ENCODE results near the gene ACSM4. TPM values are rescaled to one million over a fixed set of nuclear protein-coding genes. Genes with fewer than 3 reads are reported as not detected.

ACSM4 gene
- total and polyA plus RNA-seq, 9 of the 15 experiments (the other 6 are each of a cell fraction or from before 2014, with no cell fraction given), result not detected

GRCh38 chr12:7282844-7283243, 21.0 kb upstream of the ACSM4 start (continued):
- TF ChIP-seq HOMEZ (CRISPR knock-in tag; IDR thresholded peaks at IDR 0.05), result no peak
- no peak for TF ChIP-seq DPF2 (IDR thresholded peaks at IDR 0.05)
- TF ChIP-seq HNRNPUL1 (IDR thresholded peaks at IDR 0.05; ENCODE audit: low read length), result no peak
- no peak for TF ChIP-seq RERE (CRISPR knock-in tag; IDR thresholded peaks at IDR 0.05; ENCODE audit: borderline replicate concordance)
